HUES64 (cell line): ENCODE results near the gene KL.

Experiments
- H3K27ac ChIP-seq: 2 replicates; pipeline ENCODE4 v1.7.0; 2013; ENCODE audit warnings: low read depth, low read length, inconsistent platforms
- H3K27me3 ChIP-seq: 2 replicates; pipeline ENCODE4 v1.6.1; 2013; ENCODE audit warnings: mild to moderate bottlenecking, low read length; ENCODE audit not compliant: insufficient read depth
- H3K36me3 ChIP-seq: 2 replicates; pipeline ENCODE4 v1.6.1; 2013; ENCODE audit warnings: mild to moderate bottlenecking, low read length; ENCODE audit not compliant: insufficient read depth
- H3K4me1 ChIP-seq: 2 replicates; pipeline ENCODE4 v1.6.1; 2013; ENCODE audit warnings: mild to moderate bottlenecking, low read length, moderate library complexity; ENCODE audit not compliant: insufficient read depth
- H3K4me3 ChIP-seq: 2 replicates; pipeline ENCODE4 v1.5.1; 2013; ENCODE audit warnings: mild to moderate bottlenecking, low read length, moderate library complexity
- H3K9ac ChIP-seq: 2 replicates; pipeline ENCODE4 v1.6.1; 2013; ENCODE audit warnings: mild to moderate bottlenecking, low read depth, low read length
- H3K9me3 ChIP-seq: 2 replicates; pipeline ENCODE4 v1.6.1; 2013; ENCODE audit warnings: low read depth, low read length; ENCODE audit not compliant: insufficient read depth
- WGBS: fragments of 150-250, 120-280 bp; methylation state at CpG from one replicate; pipeline ENCODE4 v1.1.7; 2013; ENCODE audit warnings: missing lambda C conversion rate; 5-methylcytosine and 5-hydroxymethylcytosine counted together

KL gene

DNA sequence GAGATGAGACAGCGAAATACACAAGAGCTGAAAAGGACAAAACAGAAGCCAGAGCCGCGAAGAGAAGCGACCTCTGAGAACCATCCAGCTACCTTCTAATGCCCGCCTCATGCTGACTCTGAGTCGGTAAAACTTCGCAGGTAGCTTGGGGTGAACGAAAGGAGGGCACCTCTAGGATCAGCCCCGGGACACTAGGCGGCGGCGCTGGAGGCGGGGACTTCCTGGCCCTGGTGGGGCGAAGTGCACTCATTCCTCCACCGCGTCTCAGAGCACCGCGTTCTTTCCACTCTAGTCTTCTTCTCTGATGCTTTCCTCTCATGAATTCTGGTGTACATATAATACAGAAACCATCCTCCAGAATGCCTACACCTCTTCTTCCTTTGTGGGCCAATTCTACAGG, 50.1 kb downstream of the KL start:
- Histone ChIP-seq H3K4me1 (no peaks in the 10 kb centered on the region), H3K27me3 (no peaks in the 10 kb centered on the region), H3K36me3 (no peaks in the 10 kb centered on the region), H3K9ac (no peak overlapping the region), H3K9me3 (no peaks in the 10 kb centered on the region), H3K4me3 (no peak overlapping the region), H3K27ac (no peak overlapping the region)
- 94% methylated on average over 18 of the region's 18 CpGs for WGBS

DNA sequence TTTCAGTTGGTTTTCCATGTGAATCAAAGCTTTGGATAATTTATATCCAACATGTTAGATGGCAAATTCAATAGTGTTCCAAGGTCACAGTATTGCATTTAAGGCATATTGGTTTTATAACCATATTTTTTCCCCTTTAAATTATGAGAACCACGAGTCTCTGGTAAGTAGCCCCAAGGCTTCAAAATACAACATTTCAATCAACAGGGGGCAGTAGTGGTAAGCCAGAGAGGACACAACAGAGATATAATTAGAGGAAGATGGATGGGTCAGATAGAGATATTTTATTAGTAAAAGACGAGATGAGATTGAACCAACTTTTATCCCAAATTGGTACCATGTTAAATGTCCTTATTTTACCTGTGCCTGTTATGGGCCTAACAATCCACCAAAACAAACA, 53.1 kb downstream of the KL start:
- Histone ChIP-seq H3K36me3 (no peaks in the 10 kb centered on the region), H3K4me1 (peaks cover 12% of the 10 kb centered on the region), H3K27me3 (no peaks in the 10 kb centered on the region), H3K9me3 (no peaks in the 10 kb centered on the region), H3K27ac (no peak overlapping the region), H3K4me3 (no peak overlapping the region), H3K9ac (no peak overlapping the region)
- 91% methylated on average over 1 of the region's 2 CpGs for WGBS

DNA sequence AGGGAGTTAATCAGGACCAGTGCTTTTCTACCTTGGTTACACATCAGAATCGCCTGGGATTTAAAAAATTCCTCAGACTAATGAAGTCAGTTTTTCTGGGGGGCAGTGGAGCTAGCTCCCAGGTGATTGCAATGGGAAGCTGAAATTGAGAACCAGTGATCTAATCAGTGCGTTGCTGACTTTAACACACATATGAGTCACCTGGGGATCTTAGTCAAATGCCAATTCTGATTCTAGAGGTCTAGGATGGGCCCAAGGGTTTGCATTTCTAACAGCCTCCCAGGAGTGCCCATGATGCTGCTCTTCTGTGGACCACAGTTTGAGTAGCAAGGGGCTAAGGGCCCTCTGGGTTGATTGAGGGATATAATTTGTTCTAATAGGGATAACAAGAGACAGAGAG, 54.5 kb downstream of the KL start:
- H3K36me3 ChIP-seq: no peaks in the 10 kb centered on the region
- H3K9ac ChIP-seq: no peak overlapping the region
- H3K27me3 ChIP-seq: no peaks in the 10 kb centered on the region
- no peak overlapping the region for H3K27ac ChIP-seq
- no peak overlapping the region for H3K4me3 ChIP-seq
- 81% methylated on average over 2 of the region's 2 CpGs for WGBS
- H3K9me3 ChIP-seq: no peaks in the 10 kb centered on the region
- peaks cover 12% of the 10 kb centered on the region for H3K4me1 ChIP-seq

DNA sequence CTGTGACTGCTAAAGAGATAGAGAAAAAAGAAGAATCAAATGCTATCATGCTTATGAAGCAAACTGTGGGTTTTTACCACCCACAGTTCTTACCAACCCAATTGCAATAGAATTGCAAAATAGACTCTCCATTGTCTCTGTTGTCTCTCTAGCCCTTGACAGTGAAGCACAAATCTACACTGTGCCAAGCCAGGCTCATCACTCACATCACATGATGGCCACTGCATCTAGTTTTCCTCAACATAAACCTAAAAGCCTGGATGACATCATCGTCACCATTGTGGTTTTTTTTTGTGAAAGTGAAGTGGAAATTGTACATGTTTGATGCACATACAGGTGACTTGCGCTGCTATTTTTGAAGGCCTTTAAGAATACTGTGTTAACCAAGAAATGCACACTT, 56.1 kb downstream of the KL start:
- 86% methylated on average over 2 of the region's 2 CpGs for WGBS
- Histone ChIP-seq H3K9me3 (no peaks in the 10 kb centered on the region), H3K27ac (no peak overlapping the region), H3K36me3 (no peaks in the 10 kb centered on the region), H3K4me3 (no peak overlapping the region), H3K27me3 (no peaks in the 10 kb centered on the region), H3K4me1 (peaks cover 12% of the 10 kb centered on the region), H3K9ac (no peak overlapping the region)

DNA sequence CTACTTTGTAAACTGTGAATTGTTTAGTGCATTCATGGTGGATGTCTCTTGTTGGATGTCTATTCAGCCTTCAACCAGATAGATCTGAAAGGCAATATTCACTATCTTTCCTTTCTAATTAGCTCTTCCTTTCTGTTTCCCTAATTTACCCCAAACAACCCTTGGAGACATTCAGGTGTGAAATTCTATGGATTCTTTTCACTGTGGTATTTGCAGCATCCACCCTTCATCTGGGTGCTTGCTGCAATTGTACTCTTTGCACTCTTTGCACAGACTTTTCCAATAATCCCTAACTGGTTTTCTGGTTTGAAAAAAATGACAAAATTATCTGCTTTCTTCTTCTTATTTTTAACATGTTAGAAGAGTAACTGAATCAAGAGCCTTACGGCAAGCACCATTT, 56.5 kb downstream of the KL start:
- Histone ChIP-seq H3K36me3 (no peaks in the 10 kb centered on the region), H3K27ac (no peak overlapping the region), H3K4me3 (no peak overlapping the region), H3K4me1 (peaks cover 12% of the 10 kb centered on the region), H3K9me3 (no peaks in the 10 kb centered on the region), H3K9ac (no peak overlapping the region), H3K27me3 (no peaks in the 10 kb centered on the region)
- 93% methylated on average over 1 of the region's 1 CpG for WGBS

DNA sequence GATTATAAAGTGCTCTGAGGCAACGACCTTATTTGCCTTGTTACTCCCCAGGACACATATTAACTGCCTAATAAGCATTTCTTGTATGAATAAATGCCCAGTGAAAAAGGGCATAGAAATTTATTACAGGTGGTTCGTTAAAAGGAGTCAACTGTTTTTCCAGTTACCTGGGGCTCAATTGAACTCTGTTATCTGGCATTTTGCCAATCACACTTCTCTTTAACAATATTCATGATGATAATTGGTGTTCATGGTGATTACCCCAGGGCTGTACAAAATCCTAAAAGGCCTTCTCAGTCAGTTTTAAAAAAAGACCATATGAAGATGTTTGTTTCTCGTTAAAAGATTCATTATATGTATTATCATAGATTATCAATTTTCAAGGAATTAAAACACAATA, 57.1 kb downstream of the KL start:
- H3K27me3 ChIP-seq: no peaks in the 10 kb centered on the region
- H3K4me1 ChIP-seq: peaks cover 12% of the 10 kb centered on the region
- 100% methylated on average over 1 of the region's 3 CpGs for WGBS
- no peak overlapping the region for H3K9ac ChIP-seq
- H3K27ac ChIP-seq: no peak overlapping the region
- no peaks in the 10 kb centered on the region for H3K36me3 ChIP-seq
- no peaks in the 10 kb centered on the region for H3K9me3 ChIP-seq
- H3K4me3 ChIP-seq: no peak overlapping the region

DNA sequence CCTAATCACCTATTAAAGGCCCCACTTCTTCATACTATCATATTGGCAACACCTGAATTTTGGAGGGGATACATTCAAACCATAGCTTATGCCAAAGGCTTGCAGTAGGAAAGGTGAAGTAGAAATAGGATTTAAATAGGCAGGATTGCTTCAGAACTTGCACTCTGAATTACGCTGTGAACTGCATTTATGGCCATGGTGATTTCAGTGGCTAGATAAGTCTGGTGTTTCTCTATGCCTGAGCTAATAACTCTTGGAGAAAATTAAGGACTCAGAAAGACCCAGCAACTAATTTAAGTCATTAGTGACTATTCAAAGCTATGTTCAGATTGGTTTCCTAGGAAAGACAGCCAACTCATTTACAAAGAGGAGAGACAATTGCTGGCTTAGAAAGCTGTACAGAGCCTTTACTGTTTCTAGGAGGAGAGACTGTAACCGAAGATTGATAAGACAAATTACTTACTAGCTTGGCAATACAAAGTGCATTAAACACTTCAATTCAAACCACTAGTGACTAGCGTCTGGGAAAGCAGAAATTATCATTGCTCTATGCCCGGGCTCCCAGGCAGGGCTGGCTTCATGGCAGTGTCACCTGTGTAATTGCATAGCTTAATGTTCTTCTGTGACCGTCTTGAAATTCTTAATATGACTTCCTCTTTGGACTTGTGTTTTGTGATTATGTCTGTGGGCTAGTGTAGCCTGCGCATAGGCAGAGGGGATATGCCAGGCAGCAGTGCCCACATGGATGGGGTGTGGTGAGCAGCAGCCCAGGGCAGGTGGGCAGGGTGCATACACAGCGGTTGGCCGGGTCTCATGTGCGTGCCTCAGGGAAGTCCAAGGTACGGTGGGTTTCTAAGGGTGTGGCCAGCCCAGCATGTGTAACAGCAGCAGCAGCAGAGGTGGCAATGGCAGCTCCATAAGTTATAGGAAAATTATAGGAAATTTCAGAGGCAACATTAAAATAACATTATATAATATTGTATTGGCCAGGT, 60.1 kb downstream of the KL start:
- Histone ChIP-seq H3K27ac (no peak overlapping the region), H3K27me3 (no peaks in the 10 kb centered on the region), H3K36me3 (no peaks in the 10 kb centered on the region), H3K4me1 (peaks cover 12% of the 10 kb centered on the region), H3K9me3 (no peaks in the 10 kb centered on the region), H3K9ac (no peak overlapping the region), H3K4me3 (no peak overlapping the region)
- WGBS: 94% methylated on average over 10 of the region's 10 CpGs

DNA sequence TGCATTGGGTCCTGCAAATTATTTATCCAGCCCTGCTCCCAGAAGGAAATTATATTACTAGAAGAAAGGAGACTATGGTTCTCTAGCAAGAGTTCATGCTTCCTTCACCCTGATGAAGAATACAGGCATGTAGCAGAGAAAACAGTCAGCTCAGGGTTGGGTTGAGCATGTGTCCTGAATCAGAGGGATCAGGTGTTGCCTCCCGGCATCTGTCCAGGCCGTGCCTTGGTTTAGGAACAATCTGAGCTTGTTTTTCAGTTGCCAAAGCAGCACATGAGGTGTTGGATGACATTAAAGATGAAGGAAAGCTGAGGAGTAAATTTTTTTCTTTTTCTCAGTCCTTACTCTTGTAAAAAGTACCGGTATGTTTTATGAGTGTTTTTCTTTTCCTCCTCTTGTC, 62.0 kb downstream of the KL start:
- 96% methylated on average over 2 of the region's 3 CpGs for WGBS
- Histone ChIP-seq H3K9ac (no peak overlapping the region), H3K4me1 (no peaks in the 10 kb centered on the region), H3K36me3 (no peaks in the 10 kb centered on the region), H3K9me3 (no peaks in the 10 kb centered on the region), H3K4me3 (no peak overlapping the region), H3K27me3 (no peaks in the 10 kb centered on the region), H3K27ac (no peak overlapping the region)

DNA sequence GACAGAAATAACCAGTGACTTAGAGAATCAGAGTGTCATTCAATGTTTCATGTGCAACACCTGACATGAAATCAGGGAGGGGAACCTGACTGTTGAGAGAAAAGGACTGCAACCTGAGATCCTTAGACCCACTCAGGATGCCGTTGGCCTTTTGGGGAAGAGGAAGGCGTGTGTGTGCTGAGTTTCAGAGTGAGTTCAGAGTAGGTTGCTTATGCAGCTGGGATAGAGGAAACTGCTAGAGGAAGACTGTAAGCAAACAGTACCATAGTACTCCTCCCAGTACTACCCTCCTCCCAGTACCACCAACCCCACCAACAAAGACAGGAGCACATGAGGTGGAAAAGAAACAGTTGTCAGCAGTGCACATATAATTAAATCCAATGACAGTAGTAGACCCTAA, 63.7 kb downstream of the KL start:
- H3K27me3 ChIP-seq: no peaks in the 10 kb centered on the region
- no peak overlapping the region for H3K27ac ChIP-seq
- no peaks in the 10 kb centered on the region for H3K9me3 ChIP-seq
- H3K9ac ChIP-seq: no peak overlapping the region
- WGBS: 86% methylated on average over 2 of the region's 2 CpGs
- H3K4me3 ChIP-seq: no peak overlapping the region
- no peaks in the 10 kb centered on the region for H3K36me3 ChIP-seq
- no peaks in the 10 kb centered on the region for H3K4me1 ChIP-seq

DNA sequence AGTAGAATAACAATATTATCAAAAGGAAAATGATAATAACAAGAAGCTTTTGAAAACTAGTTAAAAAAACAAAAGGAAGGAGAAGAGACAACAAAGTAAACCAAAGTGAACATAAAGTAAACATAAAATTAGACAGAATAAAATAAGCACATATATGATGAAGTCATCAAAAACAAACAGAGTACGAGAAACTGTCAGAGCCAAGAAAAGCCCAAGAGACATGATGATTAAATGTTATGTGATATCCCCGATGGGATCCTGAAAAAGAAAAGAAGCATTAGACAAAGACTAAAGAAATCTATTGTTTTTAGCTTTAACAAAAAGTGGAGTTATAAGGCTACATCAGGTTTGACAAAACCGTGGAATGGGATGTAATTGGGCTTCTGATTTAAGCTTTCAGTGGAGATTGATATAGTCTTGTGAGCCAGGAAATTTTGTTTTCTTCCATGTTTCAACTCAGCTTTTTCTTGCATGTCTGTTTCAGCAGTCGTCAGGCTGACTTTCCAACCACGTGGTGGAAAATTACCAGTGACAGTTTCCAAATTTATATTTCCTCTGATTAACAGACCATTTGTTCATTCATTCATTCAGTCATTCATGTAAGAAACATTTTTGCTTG, 64.9 kb downstream of the KL start:
- no peaks in the 10 kb centered on the region for H3K27me3 ChIP-seq
- WGBS: 94% methylated on average over 5 of the region's 5 CpGs
- no peak overlapping the region for H3K27ac ChIP-seq

DNA sequence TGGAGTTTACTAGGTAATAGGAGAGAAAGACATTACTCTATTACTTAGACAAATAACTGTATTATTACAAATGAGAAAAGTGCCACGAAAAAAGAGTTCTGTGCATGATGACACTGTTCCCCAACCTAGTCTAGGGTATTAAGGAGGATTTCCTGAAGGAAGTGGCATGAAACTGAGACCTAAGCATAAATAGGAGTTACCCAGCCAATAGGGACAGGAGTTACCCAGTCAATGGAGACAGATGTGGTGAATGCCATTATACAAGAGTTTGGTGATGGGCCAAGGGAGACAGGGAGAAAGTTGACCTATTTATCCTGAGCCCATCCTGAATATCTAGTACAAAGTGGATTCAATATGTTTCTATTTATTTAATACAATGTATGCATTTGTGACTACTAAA, 65.4 kb downstream of the KL start:
- Histone ChIP-seq H3K9me3 (no peaks in the 10 kb centered on the region), H3K27me3 (no peaks in the 10 kb centered on the region), H3K36me3 (no peaks in the 10 kb centered on the region), H3K4me3 (no peak overlapping the region), H3K4me1 (no peaks in the 10 kb centered on the region), H3K9ac (no peak overlapping the region), H3K27ac (no peak overlapping the region)
- 88% methylated on average over 1 of the region's 1 CpG for WGBS

More for the DNA sequence above, 64.9 kb downstream of the KL start:
- Histone ChIP-seq H3K4me1 (no peaks in the 10 kb centered on the region), H3K9me3 (no peaks in the 10 kb centered on the region), H3K4me3 (no peak overlapping the region), H3K9ac (no peak overlapping the region), H3K36me3 (no peaks in the 10 kb centered on the region)
